Memory B cell (primary cell): Measurements from ENCODE around the gene DENND4C.

ENCODE experiments used
- ATAC-seq: fragments of 150-1000 bp; cut with Tn5 transposase; 2 replicates; pipeline ENCODE4 v1.10.0; 2021; ENCODE audit warnings: low read depth, mild to moderate bottlenecking, moderate library complexity
- DNase-seq, 2 donors: peaks; one replicate each; pipeline ENCODE4 v3.0.0; 2022; ENCODE audit warnings: low spot score in 2 of 2
- H3K27ac Mint-ChIP-seq: one replicate; pipeline ENCODE4 v1.8.0; 2022; ENCODE audit warnings: mild to moderate bottlenecking, moderate library complexity, mixed read lengths
- H3K27me3 Mint-ChIP-seq: one replicate; pipeline ENCODE4 v1.8.0; 2022; ENCODE audit warnings: mixed read lengths
- H3K36me3 Mint-ChIP-seq: one replicate; pipeline ENCODE4 v1.8.0; 2022; ENCODE audit warnings: mild to moderate bottlenecking, mixed read lengths
- H3K4me1 Mint-ChIP-seq: one replicate; pipeline ENCODE4 v1.8.0; 2022; ENCODE audit warnings: mixed read lengths
- H3K4me3 Mint-ChIP-seq: one replicate; pipeline ENCODE4 v1.8.0; 2022; ENCODE audit warnings: mild to moderate bottlenecking, moderate library complexity, mixed read lengths
- H3K9me3 Mint-ChIP-seq: one replicate; pipeline ENCODE4 v1.8.0; 2022; ENCODE audit warnings: mixed read lengths

The DENND4C gene

DNA sequence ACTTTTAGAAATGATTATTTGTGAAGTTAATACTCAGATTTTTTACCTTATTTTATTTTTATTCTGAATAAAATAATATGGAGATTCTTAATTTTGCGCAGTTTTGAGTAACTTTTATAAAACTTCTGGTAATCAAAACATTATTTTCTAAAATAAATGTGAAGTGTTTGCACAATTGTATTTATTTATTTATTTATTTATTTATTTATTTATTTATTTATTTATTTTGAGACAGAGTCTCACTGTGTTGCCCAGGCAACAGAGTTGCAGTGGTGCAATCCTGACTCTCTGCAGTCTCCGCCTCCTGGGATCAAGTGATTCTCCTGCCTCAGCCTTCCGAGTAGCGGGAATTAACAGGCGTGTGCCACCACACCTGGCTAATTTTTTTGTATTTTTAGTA, 76.1 kb downstream of the DENND4C start:
- H3K27ac Mint-ChIP-seq, result no peak overlapping the region
- H3K4me3 Mint-ChIP-seq, result no peak overlapping the region
- H3K4me1 Mint-ChIP-seq, result no peaks in the 10 kb centered on the region
- H3K9me3 Mint-ChIP-seq, result no peaks in the 10 kb centered on the region
- H3K36me3 Mint-ChIP-seq, result peaks cover 35% of the 10 kb centered on the region
- H3K27me3 Mint-ChIP-seq, result no peaks in the 10 kb centered on the region
- DNase-seq (no peak), ATAC-seq (no peak)

DNA sequence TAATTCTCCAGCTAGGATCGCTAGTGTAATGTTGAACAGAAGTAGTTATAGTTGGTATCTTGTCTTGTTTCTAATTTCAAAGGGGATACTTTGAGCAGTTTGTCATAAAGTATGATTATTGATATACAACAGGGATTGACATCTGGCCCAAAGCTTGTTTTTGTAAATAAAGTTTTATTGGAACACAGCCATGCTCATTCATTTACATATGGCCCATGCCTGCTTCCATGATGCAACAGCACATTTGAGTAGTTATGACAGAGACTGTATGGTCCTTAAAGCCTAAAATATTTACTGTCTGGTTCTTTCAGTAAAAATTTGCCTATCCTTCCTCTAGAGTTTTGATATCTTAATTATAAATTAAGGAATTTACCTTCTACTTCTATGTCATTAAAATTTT, 79.8 kb downstream of the DENND4C start:
- H3K27ac Mint-ChIP-seq, result no peak overlapping the region
- H3K4me1 Mint-ChIP-seq, result no peaks in the 10 kb centered on the region
- DNase-seq (no peak), ATAC-seq (no peak)
- H3K27me3 Mint-ChIP-seq, result no peaks in the 10 kb centered on the region
- no peak overlapping the region for H3K4me3 Mint-ChIP-seq
- peaks cover 24% of the 10 kb centered on the region for H3K36me3 Mint-ChIP-seq
- H3K9me3 Mint-ChIP-seq, result no peaks in the 10 kb centered on the region

DNA sequence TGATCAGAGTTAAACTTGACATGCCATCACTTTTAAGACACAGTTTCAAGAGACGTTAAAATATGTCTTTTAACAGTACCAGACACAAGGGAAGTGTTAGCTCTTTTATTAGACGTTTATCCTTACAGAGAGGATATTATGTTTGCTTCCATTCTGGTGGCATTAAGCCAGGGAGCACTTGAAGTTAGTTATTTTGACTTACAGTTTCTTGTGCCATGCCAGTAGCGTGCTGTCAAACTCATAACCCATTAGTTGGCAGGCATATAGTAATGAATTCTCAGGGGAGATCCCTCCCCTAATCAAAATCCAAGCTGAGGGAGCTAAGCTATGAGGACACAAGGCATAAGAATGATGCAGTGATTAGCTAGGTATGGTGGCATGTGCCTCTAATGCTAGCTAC, 83.1 kb downstream of the DENND4C start:
- ATAC-seq (no peak), DNase-seq (no peak)
- no peak overlapping the region for H3K4me3 Mint-ChIP-seq
- H3K4me1 Mint-ChIP-seq, result no peaks in the 10 kb centered on the region
- H3K27me3 Mint-ChIP-seq, result no peaks in the 10 kb centered on the region
- H3K27ac Mint-ChIP-seq, result no peak overlapping the region
- H3K36me3 Mint-ChIP-seq, result peaks cover 15% of the 10 kb centered on the region
- no peaks in the 10 kb centered on the region for H3K9me3 Mint-ChIP-seq

DNA sequence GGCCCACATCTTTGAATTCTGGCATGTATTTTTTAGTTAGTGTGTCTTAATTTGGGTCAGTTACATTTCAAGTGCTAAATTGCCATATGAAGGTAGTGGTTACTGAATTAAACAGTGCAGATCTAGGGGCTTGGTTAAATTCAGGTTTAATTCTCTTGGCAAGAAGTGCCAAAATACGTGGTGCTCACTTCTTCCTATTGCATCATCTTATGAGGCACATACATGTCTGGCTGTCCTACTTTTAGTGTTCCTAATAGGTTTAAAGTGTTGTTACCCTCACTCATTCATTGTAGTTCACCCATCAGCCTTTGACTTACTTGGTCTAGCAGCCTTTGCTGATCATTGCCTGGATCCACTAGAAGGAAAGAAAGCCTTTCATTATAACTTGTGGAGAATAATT, 90.0 kb downstream of the DENND4C start:
- H3K36me3 Mint-ChIP-seq, result peaks cover 23% of the 10 kb centered on the region
- ATAC-seq, result no peak
- H3K27me3 Mint-ChIP-seq, result no peaks in the 10 kb centered on the region
- no peak overlapping the region for H3K4me3 Mint-ChIP-seq
- H3K9me3 Mint-ChIP-seq, result no peaks in the 10 kb centered on the region
- no peak overlapping the region for H3K27ac Mint-ChIP-seq
- H3K4me1 Mint-ChIP-seq, result peaks cover 2% of the 10 kb centered on the region
- DNase-seq, result no peak

DNA sequence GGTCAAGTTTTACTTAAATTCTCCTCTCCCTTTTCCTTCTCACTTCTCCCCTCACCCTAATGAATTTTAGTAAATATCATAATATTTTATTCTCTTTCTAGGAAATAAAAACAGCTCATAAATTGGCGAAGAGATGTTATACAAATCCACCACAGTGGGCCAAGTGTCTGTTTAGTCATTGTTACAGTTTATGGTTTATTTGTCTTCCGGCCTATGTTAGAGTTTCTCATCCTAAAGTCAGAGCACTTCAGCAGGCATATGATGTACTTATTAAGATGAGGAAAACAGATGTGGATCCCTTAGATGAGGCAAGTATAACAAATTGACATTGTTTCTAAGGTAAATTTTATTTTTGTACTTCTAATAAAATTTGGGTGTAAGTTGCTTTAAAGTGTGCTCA, 101.4 kb downstream of the DENND4C start:
- Mint-ChIP-seq H3K27me3 (no peaks in the 10 kb centered on the region), H3K9me3 (no peaks in the 10 kb centered on the region), H3K4me1 (no peaks in the 10 kb centered on the region), H3K36me3 (peaks cover 18% of the 10 kb centered on the region), H3K4me3 (no peak overlapping the region), H3K27ac (no peak overlapping the region)
- ATAC-seq (no peak), DNase-seq (no peak)

DNA sequence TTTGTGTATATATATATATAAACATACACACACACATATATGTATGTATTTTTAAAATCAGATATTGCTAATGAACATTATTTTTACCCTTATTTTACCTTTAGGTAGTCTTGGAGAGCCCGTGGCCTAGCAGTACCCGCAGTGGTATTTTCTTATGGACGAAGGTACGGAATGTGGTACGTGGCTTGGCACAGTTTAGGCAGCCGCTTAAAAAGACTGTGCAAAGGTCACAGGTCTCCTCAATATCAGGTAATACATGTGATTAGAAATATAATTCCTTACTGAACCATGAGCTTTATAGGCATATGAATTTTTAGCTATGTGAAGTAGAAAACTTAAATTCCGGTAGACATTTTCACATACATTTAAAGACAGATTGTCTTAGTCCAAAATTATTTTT, 105.7 kb downstream of the DENND4C start:
- no peaks in the 10 kb centered on the region for H3K9me3 Mint-ChIP-seq
- no peak overlapping the region for H3K4me3 Mint-ChIP-seq
- DNase-seq (no peak), ATAC-seq (no peak)
- H3K36me3 Mint-ChIP-seq, result peaks cover 37% of the 10 kb centered on the region
- H3K4me1 Mint-ChIP-seq, result no peaks in the 10 kb centered on the region
- H3K27me3 Mint-ChIP-seq, result no peaks in the 10 kb centered on the region
- no peak overlapping the region for H3K27ac Mint-ChIP-seq

DNA sequence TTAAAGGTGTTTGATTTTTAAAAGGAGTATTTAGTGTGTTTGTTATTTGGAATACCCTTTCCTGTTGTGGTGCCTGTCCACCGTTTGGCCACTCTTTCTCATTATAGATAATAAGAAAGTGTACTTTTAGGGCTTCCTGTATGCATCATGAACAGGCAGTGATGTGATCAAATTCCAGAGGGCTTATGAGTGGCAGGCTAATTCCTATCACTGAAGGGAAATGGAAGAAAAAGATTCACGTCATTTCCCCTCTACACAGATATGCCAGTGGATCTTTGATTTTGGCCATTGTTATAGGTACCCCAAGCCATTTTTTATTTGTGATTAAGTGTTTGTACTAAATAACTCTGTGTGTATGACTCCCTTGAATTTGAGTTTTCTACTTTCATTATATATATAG, 112.5 kb downstream of the DENND4C start:
- Mint-ChIP-seq H3K36me3 (peaks cover 33% of the 10 kb centered on the region), H3K27me3 (no peaks in the 10 kb centered on the region), H3K4me3 (no peak overlapping the region), H3K27ac (no peak overlapping the region), H3K4me1 (no peaks in the 10 kb centered on the region), H3K9me3 (no peaks in the 10 kb centered on the region)
- DNase-seq (no peak), ATAC-seq (no peak)

DNA sequence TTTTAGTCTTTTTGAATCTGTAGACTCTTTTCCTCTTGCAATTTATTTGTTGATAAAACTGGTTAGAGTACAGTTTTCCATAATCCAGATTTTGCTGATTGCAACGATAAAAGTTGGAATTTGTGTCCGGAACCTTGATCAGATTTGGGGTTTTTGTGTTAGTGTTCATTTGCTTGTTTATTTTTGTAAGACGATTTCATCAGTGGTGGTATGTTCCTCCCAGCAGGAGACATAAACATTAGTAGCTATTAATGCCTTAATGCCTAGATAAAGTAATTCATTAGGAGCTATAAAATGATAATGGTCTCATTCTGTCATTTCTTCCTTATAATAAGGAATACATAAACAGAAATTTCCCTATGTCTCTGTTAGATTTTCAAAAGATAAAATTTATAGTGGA, 128.2 kb downstream of the DENND4C start:
- DNase-seq, result no peak

DNA sequence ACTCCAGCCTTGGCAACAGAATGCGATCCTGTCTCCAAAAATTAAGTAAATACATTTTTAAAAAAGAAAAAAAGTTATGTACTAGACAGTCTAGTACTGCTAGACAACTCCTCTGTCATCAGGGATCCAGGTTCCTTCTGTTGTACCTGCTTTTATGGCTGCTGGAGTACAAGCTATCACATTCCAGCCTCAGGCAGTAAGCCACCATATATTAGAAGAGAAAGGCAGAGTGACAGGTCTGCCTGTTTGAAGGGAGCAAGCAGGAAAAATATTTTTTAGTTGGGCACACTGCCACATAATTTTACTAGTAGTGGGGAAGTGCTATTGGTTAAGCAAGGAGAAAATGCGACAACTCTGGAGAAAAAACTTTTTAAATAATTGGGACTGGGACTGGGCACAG, 138.6 kb downstream of the DENND4C start:
- no peaks in the 10 kb centered on the region for H3K9me3 Mint-ChIP-seq
- H3K27me3 Mint-ChIP-seq, result no peaks in the 10 kb centered on the region
- no peak overlapping the region for H3K27ac Mint-ChIP-seq
- peaks cover 6% of the 10 kb centered on the region for H3K36me3 Mint-ChIP-seq
- no peak overlapping the region for H3K4me3 Mint-ChIP-seq
- H3K4me1 Mint-ChIP-seq, result peaks cover 5% of the 10 kb centered on the region
- ATAC-seq (no peak), DNase-seq (no peak)

More for the DNA sequence above, 128.2 kb downstream of the DENND4C start:
- H3K27me3 Mint-ChIP-seq, result no peaks in the 10 kb centered on the region
- H3K36me3 Mint-ChIP-seq, result peaks cover 21% of the 10 kb centered on the region
- no peak for ATAC-seq
- H3K4me1 Mint-ChIP-seq, result no peaks in the 10 kb centered on the region
- no peaks in the 10 kb centered on the region for H3K9me3 Mint-ChIP-seq
- no peak overlapping the region for H3K27ac Mint-ChIP-seq
- no peak overlapping the region for H3K4me3 Mint-ChIP-seq

DNA sequence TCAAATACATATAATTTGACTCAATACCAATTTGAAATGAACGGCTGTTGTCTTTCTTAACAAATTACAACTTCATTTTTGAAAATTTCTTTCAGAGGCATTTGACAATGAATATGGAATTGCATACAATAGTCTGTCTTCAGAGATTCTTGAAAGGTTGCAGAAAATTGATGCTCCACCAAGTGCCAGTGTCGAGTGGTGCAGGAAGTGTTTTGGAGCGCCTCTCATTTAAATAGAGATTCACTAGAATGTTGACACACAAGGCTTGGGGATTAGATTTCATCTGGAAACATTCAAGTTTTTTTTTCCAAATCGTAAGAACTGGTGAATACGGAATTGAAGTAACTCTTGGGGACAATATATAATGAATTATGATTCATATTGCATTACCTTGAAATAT, 141.4 kb downstream of the DENND4C start:
- no peak overlapping the region for H3K27ac Mint-ChIP-seq
- H3K27me3 Mint-ChIP-seq, result no peaks in the 10 kb centered on the region
- no peak overlapping the region for H3K4me3 Mint-ChIP-seq
- H3K9me3 Mint-ChIP-seq, result no peaks in the 10 kb centered on the region
- H3K36me3 Mint-ChIP-seq, result peaks cover 17% of the 10 kb centered on the region
- DNase-seq, result no peak
- no peak for ATAC-seq
- H3K4me1 Mint-ChIP-seq, result peaks cover 3% of the 10 kb centered on the region

DNA sequence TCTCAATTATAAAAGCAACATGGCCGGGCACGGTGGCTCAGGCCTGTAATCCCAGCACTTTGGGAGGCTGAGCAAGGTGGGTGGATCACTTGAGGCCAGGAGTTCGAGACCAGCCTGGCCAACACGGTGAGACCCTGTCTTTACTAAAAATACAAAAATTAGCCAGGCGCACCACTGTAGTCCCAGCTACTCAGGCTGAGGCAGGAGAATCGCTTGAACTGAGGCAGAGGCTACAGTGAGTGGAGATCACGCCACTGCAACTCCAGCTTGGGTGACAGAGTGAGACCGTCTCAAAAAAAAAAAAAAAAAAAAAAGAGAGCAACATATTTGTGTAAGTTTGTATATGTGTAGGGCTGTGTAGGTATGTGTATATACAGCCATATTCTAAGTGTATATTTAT, 142.1 kb downstream of the DENND4C start:
- H3K4me3 Mint-ChIP-seq, result no peak overlapping the region
- H3K27ac Mint-ChIP-seq, result no peak overlapping the region
- peaks cover 8% of the 10 kb centered on the region for H3K4me1 Mint-ChIP-seq
- H3K27me3 Mint-ChIP-seq, result no peaks in the 10 kb centered on the region
- no peak for ATAC-seq
- DNase-seq, result no peak
- H3K9me3 Mint-ChIP-seq, result no peaks in the 10 kb centered on the region
- peaks cover 22% of the 10 kb centered on the region for H3K36me3 Mint-ChIP-seq

DNA sequence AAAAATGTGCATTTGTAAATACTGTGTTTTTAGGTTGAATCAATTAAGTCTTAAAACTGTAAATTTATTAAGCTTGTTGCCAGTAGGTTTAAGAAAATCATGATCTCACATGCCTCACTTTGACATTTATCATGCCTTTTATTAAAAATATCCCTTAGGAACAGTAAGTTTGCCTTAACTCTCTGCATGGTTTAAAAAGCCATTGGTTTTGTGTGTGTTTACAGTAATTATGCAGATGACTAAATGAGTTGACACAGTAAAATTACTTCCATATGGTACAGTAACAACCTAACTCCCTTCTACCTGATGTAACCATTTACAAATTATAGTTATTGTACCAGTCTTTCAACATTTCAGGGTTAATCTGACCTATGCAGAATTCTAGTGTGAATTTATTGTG, 143.0 kb downstream of the DENND4C start:
- Mint-ChIP-seq H3K27me3 (no peaks in the 10 kb centered on the region), H3K27ac (peak overlapping the region; percentile 41), H3K4me3 (no peak overlapping the region), H3K4me1 (peaks cover 15% of the 10 kb centered on the region), H3K9me3 (no peaks in the 10 kb centered on the region), H3K36me3 (peaks cover 25% of the 10 kb centered on the region)
- ATAC-seq (no peak), DNase-seq (no peak)

DNA sequence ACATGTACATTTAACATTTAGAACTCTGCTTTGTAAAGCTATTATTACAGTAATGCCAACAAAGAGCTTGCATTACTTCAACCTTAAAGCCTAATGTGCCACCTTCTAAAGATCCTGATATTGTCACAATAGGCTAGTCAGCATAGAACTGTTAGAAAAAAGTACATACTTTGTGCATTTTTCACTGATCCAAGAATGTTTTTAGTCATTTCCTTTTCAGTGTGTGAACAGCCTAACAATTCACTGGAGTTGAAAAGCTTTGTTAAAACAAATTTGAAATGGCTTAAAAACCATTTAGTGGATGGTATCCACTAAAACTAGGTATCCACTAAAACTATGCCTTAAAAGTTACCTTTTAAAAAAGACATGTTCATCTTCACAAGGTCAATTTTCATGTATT, 145.0 kb downstream of the DENND4C start:
- H3K27ac Mint-ChIP-seq, result peak overlapping the region; percentile 17
- H3K36me3 Mint-ChIP-seq, result peaks cover 29% of the 10 kb centered on the region
- DNase-seq, result no peak

DNA sequence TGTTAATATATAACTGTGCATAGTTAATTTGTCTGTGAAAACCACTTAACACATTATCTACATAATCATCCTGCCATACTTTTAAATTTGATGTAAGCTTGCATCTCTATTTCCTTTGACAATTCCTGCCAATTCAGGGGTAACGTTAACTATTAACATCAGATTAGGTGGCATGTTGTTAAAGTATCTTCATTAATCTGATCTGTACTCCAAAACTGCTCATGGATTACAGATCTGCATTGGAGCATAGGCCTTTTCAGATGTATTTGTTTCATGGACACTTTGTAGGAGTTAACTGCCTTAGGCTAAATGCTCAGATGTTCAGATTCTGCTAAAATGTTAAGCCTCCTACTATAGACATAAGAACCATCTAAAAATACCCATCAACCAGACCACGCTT, 146.4 kb downstream of the DENND4C start:
- H3K4me1 Mint-ChIP-seq, result peaks cover 33% of the 10 kb centered on the region
- H3K27me3 Mint-ChIP-seq, result no peaks in the 10 kb centered on the region
- DNase-seq (no peak), ATAC-seq (no peak)
- peak overlapping the region; percentile 98 for H3K27ac Mint-ChIP-seq
- peaks cover 29% of the 10 kb centered on the region for H3K36me3 Mint-ChIP-seq
- peaks cover 2% of the 10 kb centered on the region for H3K9me3 Mint-ChIP-seq
- H3K4me3 Mint-ChIP-seq, result no peak overlapping the region

More for the DNA sequence above, 145.0 kb downstream of the DENND4C start:
- no peak overlapping the region for H3K4me3 Mint-ChIP-seq
- no peak for ATAC-seq
- peaks cover 28% of the 10 kb centered on the region for H3K4me1 Mint-ChIP-seq
- H3K9me3 Mint-ChIP-seq, result no peaks in the 10 kb centered on the region
- no peaks in the 10 kb centered on the region for H3K27me3 Mint-ChIP-seq

DNA sequence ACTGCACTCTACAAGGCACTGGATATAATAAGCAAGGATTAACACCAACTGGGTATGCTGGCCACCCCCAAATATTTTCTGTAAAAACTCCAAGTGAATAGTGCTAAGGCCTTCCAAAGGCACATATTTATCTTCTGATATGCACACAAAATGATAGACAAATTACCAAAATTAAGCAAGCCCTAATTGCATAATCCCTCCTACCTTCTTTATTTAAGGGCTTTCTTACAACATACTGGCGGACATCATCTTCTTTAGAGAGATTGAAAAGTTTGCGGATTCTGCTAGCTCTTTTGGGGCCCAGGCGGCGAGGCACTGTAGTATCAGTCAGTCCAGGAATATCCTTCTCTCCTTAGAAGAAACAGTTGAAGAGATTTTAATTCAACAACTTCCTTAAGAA, 147.7 kb downstream of the DENND4C start:
- Mint-ChIP-seq H3K4me1 (peaks cover 33% of the 10 kb centered on the region), H3K27ac (peak overlapping the region; percentile 98), H3K9me3 (peaks cover 2% of the 10 kb centered on the region), H3K36me3 (peaks cover 29% of the 10 kb centered on the region), H3K4me3 (peak overlapping the region; percentile 97), H3K27me3 (no peaks in the 10 kb centered on the region)
- ATAC-seq (no peak), DNase-seq (no peak)

DNA sequence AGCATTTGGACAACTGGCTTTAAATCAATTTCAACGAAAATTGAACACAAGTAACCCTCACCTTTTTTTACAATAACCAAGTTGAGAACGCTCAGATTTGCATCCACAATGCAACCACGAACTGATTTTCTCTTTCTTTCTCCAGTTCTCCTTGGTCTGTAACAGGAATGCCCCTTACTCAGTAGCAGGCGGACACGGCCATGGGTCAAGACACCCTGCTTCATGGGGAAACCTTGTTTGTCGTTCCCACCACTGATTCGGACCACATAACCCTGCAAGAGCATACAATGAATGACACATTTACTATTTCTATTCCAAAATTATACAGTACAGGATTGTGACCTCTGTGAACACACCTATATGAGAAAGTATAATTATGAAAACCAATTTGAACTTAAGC, 148.2 kb downstream of the DENND4C start:
- H3K36me3 Mint-ChIP-seq, result peaks cover 29% of the 10 kb centered on the region
- peak overlapping the region; percentile 98 for H3K27ac Mint-ChIP-seq
- no peaks in the 10 kb centered on the region for H3K27me3 Mint-ChIP-seq
- H3K4me3 Mint-ChIP-seq, result peak overlapping the region; percentile 97
- H3K4me1 Mint-ChIP-seq, result peaks cover 33% of the 10 kb centered on the region
- DNase-seq (no peak), ATAC-seq (no peak)
- H3K9me3 Mint-ChIP-seq, result peaks cover 2% of the 10 kb centered on the region
